ENCODE measurements around the gene SRSF9. TPM values are rescaled to one million over a fixed set of nuclear protein-coding genes. Genes with fewer than 3 reads are reported as not detected.

The SRSF9 gene
- total and polyA plus RNA-seq, 2 of the 13 experiments (the other 11 are each of a cell fraction or from before 2014, with no cell fraction given) = 125 to 144 TPM

GRCh38 chr12:120469450-120470149, at the start of gene SRSF9 (continued):
- TF ChIP-seq TRIM22 (IDR thresholded peaks at IDR 0.05) (no peak), NPAS2 (CRISPR knock-in tag; IDR thresholded peaks at IDR 0.05; ENCODE audit: borderline replicate concordance) (no peak), POLR2AphosphoS2 (IDR thresholded peaks at IDR 0.05; ENCODE audit: low read depth, low read length) (no peak), GATAD2A (CRISPR knock-in tag; IDR thresholded peaks at IDR 0.05) (peak; percentile 52; the same call in 1 of the 2 replicates), NFRKB (IDR thresholded peaks at IDR 0.05) (no peak), SNAI1 (CRISPR knock-in tag; IDR thresholded peaks at IDR 0.05; ENCODE audit: borderline replicate concordance) (peak; percentile 86; the same call in 1 of the 2 replicates), ZNF605 (CRISPR knock-in tag; IDR thresholded peaks at IDR 0.05) (peak; percentile 93), ISL2 (CRISPR knock-in tag; IDR thresholded peaks at IDR 0.05) (peak; percentile 58; the same call in 1 of the 2 replicates), ZBTB7A (CRISPR knock-in tag; IDR thresholded peaks at IDR 0.05) (peak; percentile 42; the same call in 1 of the 2 replicates), ZBTB8A (CRISPR knock-in tag; IDR thresholded peaks at IDR 0.05; ENCODE audit: borderline replicate concordance, low read depth) (no peak), ZNF329 (CRISPR knock-in tag; IDR thresholded peaks at IDR 0.05; ENCODE audit: low read depth) (peak; percentile 84), RBFOX2 (IDR thresholded peaks at IDR 0.05; ENCODE audit: low read depth, low read length) (peak; percentile 91), ZNF616 (CRISPR knock-in tag; IDR thresholded peaks at IDR 0.05; ENCODE audit: low read depth) (peak; percentile 70; the same call in 1 of the 2 replicates), FOXP1 (IDR thresholded peaks at IDR 0.05) (no peak), FOXP1 (CRISPR knock-in tag; IDR thresholded peaks at IDR 0.05) (no peak), LBX2 (CRISPR knock-in tag; IDR thresholded peaks at IDR 0.05; ENCODE audit: borderline replicate concordance) (peak; percentile 34; the same call in 1 of the 2 replicates), CEBPB (IDR thresholded peaks at IDR 0.05; ENCODE audit: borderline replicate concordance, low read depth, low read length) (no peak), ZSCAN9 (CRISPR knock-in tag; IDR thresholded peaks at IDR 0.05; ENCODE audit: borderline replicate concordance) (0 out of 2 replicates have a peak, but pooled peaks have one; percentile 23), ZNF614 (CRISPR knock-in tag; IDR thresholded peaks at IDR 0.05; ENCODE audit: borderline replicate concordance) (0 out of 2 replicates have a peak, but pooled peaks have one; percentile 55), HMGA1 (CRISPR knock-in tag; conservative IDR thresholded peaks at IDR 0.05) (no peak), STAG1 (CRISPR knock-in tag; IDR thresholded peaks at IDR 0.05) (peak; percentile 26; the same call in 1 of the 2 replicates), PATZ1 (CRISPR knock-in tag; IDR thresholded peaks at IDR 0.05) (peak; percentile 85), HHEX (CRISPR knock-in tag; IDR thresholded peaks at IDR 0.05) (no peak)
- TF ChIP-seq, protein P1, sequence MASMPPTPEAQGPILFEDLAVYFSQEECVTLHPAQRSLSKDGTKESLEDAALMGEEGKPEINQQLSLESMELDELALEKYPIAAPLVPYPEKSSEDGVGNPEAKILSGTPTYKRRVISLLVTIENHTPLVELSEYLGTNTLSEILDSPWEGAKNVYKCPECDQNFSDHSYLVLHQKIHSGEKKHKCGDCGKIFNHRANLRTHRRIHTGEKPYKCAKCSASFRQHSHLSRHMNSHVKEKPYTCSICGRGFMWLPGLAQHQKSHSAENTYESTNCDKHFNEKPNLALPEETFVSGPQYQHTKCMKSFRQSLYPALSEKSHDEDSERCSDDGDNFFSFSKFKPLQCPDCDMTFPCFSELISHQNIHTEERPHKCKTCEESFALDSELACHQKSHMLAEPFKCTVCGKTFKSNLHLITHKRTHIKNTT (CRISPR knock-in tag; IDR thresholded peaks at IDR 0.05) = no peak
- TF ChIP-seq, protein P2, sequence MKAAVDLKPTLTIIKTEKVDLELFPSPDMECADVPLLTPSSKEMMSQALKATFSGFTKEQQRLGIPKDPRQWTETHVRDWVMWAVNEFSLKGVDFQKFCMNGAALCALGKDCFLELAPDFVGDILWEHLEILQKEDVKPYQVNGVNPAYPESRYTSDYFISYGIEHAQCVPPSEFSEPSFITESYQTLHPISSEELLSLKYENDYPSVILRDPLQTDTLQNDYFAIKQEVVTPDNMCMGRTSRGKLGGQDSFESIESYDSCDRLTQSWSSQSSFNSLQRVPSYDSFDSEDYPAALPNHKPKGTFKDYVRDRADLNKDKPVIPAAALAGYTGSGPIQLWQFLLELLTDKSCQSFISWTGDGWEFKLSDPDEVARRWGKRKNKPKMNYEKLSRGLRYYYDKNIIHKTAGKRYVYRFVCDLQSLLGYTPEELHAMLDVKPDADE (CRISPR knock-in tag; IDR thresholded peaks at IDR 0.05) = no peak

Data from HepG2 (cell line).